H9 (cell line): ENCODE results near the gene SLC17A2. TPM values are rescaled to one million over a fixed set of nuclear protein-coding genes. Genes with fewer than 3 reads are reported as not detected.

Source experiments
- DNase-seq: peaks from one replicate; pipeline ENCODE4 v3.0.0-alpha.2; 2017
- H2AFZ ChIP-seq: one replicate; pipeline ENCODE4 v1.6.1; 2013; ENCODE audit warnings: mild to moderate bottlenecking, low read length, control low read depth, moderate library complexity
- H2AK5ac ChIP-seq: 2 replicates; pipeline ENCODE4 v1.6.1; 2013; ENCODE audit warnings: low read length, control low read depth, mixed read lengths; ENCODE audit not compliant: insufficient read length
- H2BK120ac ChIP-seq: one replicate; pipeline ENCODE4 v1.6.1; 2013; ENCODE audit warnings: low read depth, mild to moderate bottlenecking, low read length, control low read depth, inconsistent platforms; ENCODE audit not compliant: poor library complexity, severe bottlenecking
- H2BK12ac ChIP-seq: 2 replicates; pipeline ENCODE4 v1.6.1; 2013; ENCODE audit warnings: low read length, control low read depth, mixed read lengths, low read depth; ENCODE audit not compliant: insufficient read length
- H2BK15ac ChIP-seq: 2 replicates; pipeline ENCODE4 v1.6.1; 2013; ENCODE audit warnings: low read depth, low read length, control low read depth
- H2BK20ac ChIP-seq: one replicate; pipeline ENCODE4 v1.6.1; 2013; ENCODE audit warnings: low read depth, mild to moderate bottlenecking, low read length, control low read depth, inconsistent platforms; ENCODE audit not compliant: poor library complexity, severe bottlenecking
- H2BK5ac ChIP-seq: 2 replicates; pipeline ENCODE4 v1.6.1; 2013; ENCODE audit warnings: low read length, control low read depth, mixed read lengths; ENCODE audit not compliant: insufficient read length
- H3K14ac ChIP-seq: 2 replicates; pipeline ENCODE4 v1.6.1; 2013; ENCODE audit warnings: low read length, control low read depth; ENCODE audit not compliant: insufficient read depth
- H3K18ac ChIP-seq: 2 replicates; pipeline ENCODE4 v1.6.1; 2013; ENCODE audit warnings: low read depth, mild to moderate bottlenecking, mixed read lengths, low read length, control low read depth; ENCODE audit not compliant: insufficient read length
- H3K23ac ChIP-seq: 2 replicates; pipeline ENCODE4 v1.6.1; 2013; ENCODE audit warnings: low read length, control low read depth, mixed read lengths, low read depth; ENCODE audit not compliant: insufficient read length
- H3K23me2 ChIP-seq: 2 replicates; pipeline ENCODE4 v1.6.1; 2013; ENCODE audit warnings: low read depth, mild to moderate bottlenecking, mixed read lengths, low read length, control low read depth; ENCODE audit not compliant: insufficient read length, poor library complexity, severe bottlenecking
- H3K27ac ChIP-seq: 2 replicates; pipeline ENCODE4 v1.5.1; 2013; ENCODE audit warnings: low read length, control low read depth, mixed read lengths, low read depth; ENCODE audit not compliant: insufficient read length
- H3K27me3 ChIP-seq: 2 replicates; pipeline ENCODE4 v1.6.1; 2013; ENCODE audit warnings: low read length, control low read depth, inconsistent platforms; ENCODE audit not compliant: insufficient read depth
- H3K4ac ChIP-seq: 2 replicates; pipeline ENCODE4 v1.6.1; 2013; ENCODE audit warnings: low read depth, mild to moderate bottlenecking, control low read depth, inconsistent platforms, low read length, moderate library complexity
- H3K4me1 ChIP-seq: 2 replicates; pipeline ENCODE4 v1.6.1; 2013; ENCODE audit warnings: low read length, control low read depth, inconsistent platforms; ENCODE audit not compliant: insufficient read depth
- H3K4me2 ChIP-seq: 2 replicates; pipeline ENCODE4 v1.6.1; 2013; ENCODE audit warnings: low read length, control low read depth, mixed read lengths; ENCODE audit not compliant: insufficient read length, insufficient read depth
- H3K56ac ChIP-seq: 2 replicates; pipeline ENCODE4 v1.6.1; 2013; ENCODE audit warnings: low read depth, mild to moderate bottlenecking, mixed read lengths, low read length, control low read depth; ENCODE audit not compliant: insufficient read length
- H3K79me1 ChIP-seq: 2 replicates; pipeline ENCODE4 v1.6.1; 2013; ENCODE audit warnings: low read depth, mild to moderate bottlenecking, moderate library complexity, low read length, control low read depth, inconsistent platforms; ENCODE audit not compliant: insufficient read depth, poor library complexity, severe bottlenecking
- H3K79me2 ChIP-seq: 2 replicates; pipeline ENCODE4 v1.6.1; 2013; ENCODE audit warnings: low read length, control low read depth, inconsistent platforms; ENCODE audit not compliant: insufficient read depth
- H3K9ac ChIP-seq: 2 replicates; pipeline ENCODE4 v1.6.1; 2013; ENCODE audit warnings: low read length, control low read depth, mixed read lengths; ENCODE audit not compliant: insufficient read length; ENCODE audit errors: extremely low read depth
- H3K9me3 ChIP-seq: one replicate; pipeline ENCODE4 v1.6.1; 2013; ENCODE audit warnings: low read depth, low read length, inconsistent platforms; ENCODE audit not compliant: control insufficient read depth
- H3T11ph ChIP-seq: one replicate; pipeline ENCODE4 v1.6.1; 2013; ENCODE audit warnings: mild to moderate bottlenecking, low read length, control low read depth, inconsistent platforms
- H4K20me1 ChIP-seq: one replicate; pipeline ENCODE4 v1.6.1; 2013; ENCODE audit not compliant: control insufficient read depth, insufficient read length, insufficient read depth
- H4K5ac ChIP-seq: 2 replicates; pipeline ENCODE4 v1.6.1; 2013; ENCODE audit warnings: low read depth, mild to moderate bottlenecking, mixed read lengths, low read length, control low read depth; ENCODE audit not compliant: insufficient read length
- H4K8ac ChIP-seq: replicated peaks from 2 replicates; pipeline ENCODE4 v1.6.1; 2013; ENCODE audit warnings: low read length, control low read depth, mixed read lengths, low read depth; ENCODE audit not compliant: insufficient read length
- H4K91ac ChIP-seq: 2 replicates; pipeline ENCODE4 v1.6.1; 2013; ENCODE audit warnings: low read depth, mild to moderate bottlenecking, moderate library complexity, mixed read lengths, low read length, control low read depth; ENCODE audit not compliant: insufficient read length
- H3K27ac Mint-ChIP-seq, 3 experiments: 2 replicates in 2 of 3; 3 replicates in 1 of 3; pipeline ENCODE4 v1.8.0; 2020 to 2021; ENCODE audit warnings: mixed read lengths in 3 of 3, mild to moderate bottlenecking in 1 of 3, moderate library complexity in 1 of 3
- H3K27me3 Mint-ChIP-seq: 2 replicates; pipeline ENCODE4 v1.8.0; 2021; ENCODE audit warnings: low read depth, mild to moderate bottlenecking, moderate library complexity, mixed read lengths
- H3K36me3 Mint-ChIP-seq, 3 experiments: 2 replicates in 2 of 3; 3 replicates in 1 of 3; pipeline ENCODE4 v1.8.0; 2020 to 2021; ENCODE audit warnings: low read depth in 3 of 3, mixed read lengths in 3 of 3; ENCODE audit not compliant: insufficient read depth in 1 of 3
- H3K4me1 Mint-ChIP-seq, 2 experiments: 2 replicates each; pipeline ENCODE4 v1.8.0; 2020; ENCODE audit warnings: mixed read lengths in 2 of 2
- H3K4me3 Mint-ChIP-seq, 2 experiments: 2 replicates in 1 of 2; 3 replicates in 1 of 2; pipeline ENCODE4 v1.8.0; 2020 to 2021; ENCODE audit warnings: mild to moderate bottlenecking in 2 of 2, mixed read lengths in 2 of 2, moderate library complexity in 1 of 2
- H3K9me3 Mint-ChIP-seq, 2 experiments: 2 replicates in 1 of 2; 3 replicates in 1 of 2; pipeline ENCODE4 v1.8.0; 2020; ENCODE audit warnings: mild to moderate bottlenecking in 2 of 2, mixed read lengths in 2 of 2, moderate library complexity in 1 of 2
- CTCF ChIP-seq: fragments of 200-600 bp; sonication (generic); conservative IDR thresholded peaks from 3 replicates; pipeline ENCODE4 v1.8.0; 2021; ENCODE audit warnings: antibody characterized with exemption, mild to moderate bottlenecking
- total RNA-seq: library from RNA; stranded (reverse); gene quantifications from 2 replicates; pipeline ENCODE4 v1.2.1, GENCODE V29; 2021

Gene SLC17A2
- total RNA-seq, 1 experiment from 2014 or later, result not detected

- no peak overlapping the region for H3K4me3 Mint-ChIP-seq
- no peak overlapping the region for H4K8ac ChIP-seq
- no peaks in the 10 kb centered on the region for H3K4me1 ChIP-seq
- H2BK120ac ChIP-seq, result no peak overlapping the region
- no peaks in the 10 kb centered on the region for H3K9me3 Mint-ChIP-seq
- no peak overlapping the region for H3T11ph ChIP-seq
- H3K4ac ChIP-seq, result no peak overlapping the region
- TF ChIP-seq CTCF, result no peak
- H3K4me2 ChIP-seq, result no peak overlapping the region
- H4K5ac ChIP-seq, result no peak overlapping the region
- H3K4me1 Mint-ChIP-seq, result no peaks in the 10 kb centered on the region
- H3K56ac ChIP-seq, result no peak overlapping the region
- DNase-seq, result no peak
- no peak overlapping the region for H3K27ac ChIP-seq
- H3K23me2 ChIP-seq, result no peaks in the 10 kb centered on the region
- no peaks in the 10 kb centered on the region for H3K79me1 ChIP-seq
- H3K27me3 Mint-ChIP-seq, result no peaks in the 10 kb centered on the region
- no peaks in the 10 kb centered on the region for H3K79me2 ChIP-seq
- no peaks in the 10 kb centered on the region for H4K20me1 ChIP-seq
- no peak overlapping the region for H2BK20ac ChIP-seq
- H3K27ac Mint-ChIP-seq, result no peak overlapping the region
- no peak overlapping the region for H2BK12ac ChIP-seq
- no peak overlapping the region for H2BK15ac ChIP-seq
- H2BK5ac ChIP-seq, result no peak overlapping the region
- no peak overlapping the region for H3K14ac ChIP-seq
- no peak overlapping the region for H3K23ac ChIP-seq
- no peaks in the 10 kb centered on the region for H3K9me3 ChIP-seq
- no peak overlapping the region for H3K9ac ChIP-seq
- no peaks in the 10 kb centered on the region for H3K27me3 ChIP-seq
- H2AK5ac ChIP-seq, result no peak overlapping the region
- H3K36me3 Mint-ChIP-seq, result no peaks in the 10 kb centered on the region
- H4K91ac ChIP-seq, result no peak overlapping the region
- no peak overlapping the region for H2AFZ ChIP-seq
- no peak overlapping the region for H3K18ac ChIP-seq
Observed at GRCh38 chr6:25892877-25893276, 37.6 kb downstream of the SLC17A2 start.
